B cell (primary cell): ENCODE results near the gene ALKBH5. TPM values are rescaled to one million over a fixed set of nuclear protein-coding genes. Genes with fewer than 3 reads are reported as not detected.

Source experiments
- ATAC-seq: fragments of 200-7000 bp; cut with Tn5 transposase; one replicate; pipeline ENCODE4 v1.10.0; 2021; ENCODE audit warnings: low read depth, mild to moderate bottlenecking, moderate number of reproducible peaks, moderate library complexity
- CTCF ChIA-PET: fragments of 350-600 bp; sonication (Branson Sonifier 250); formaldehyde crosslinking; loops from one replicate; lab custom pipeline; 2021; ENCODE audit warnings: antibody characterized with exemption, inconsistent platforms; lab: Charles Lee
- POLR2A ChIA-PET: fragments of 350-600 bp; sonication (Branson Sonifier 250); formaldehyde crosslinking; loops from one replicate; lab custom pipeline; 2021; ENCODE audit warnings: antibody characterized with exemption; lab: Charles Lee
- DNase-seq: peaks from one replicate; pipeline ENCODE4 v3.0.0; 2013
- H2AFZ ChIP-seq: 2 replicates; pipeline ENCODE4 v1.6.1; 2012; ENCODE audit warnings: mild to moderate bottlenecking, low read depth, low read length; ENCODE audit not compliant: insufficient read depth, poor library complexity, severe bottlenecking
- H3K27ac ChIP-seq, 2 donors: 1 replicate in 1 of 2; 2 replicates in 1 of 2; pipeline ENCODE4 v1.5.1; 2012 to 2013; ENCODE audit warnings: low read length in 2 of 2, mild to moderate bottlenecking in 2 of 2, moderate library complexity in 1 of 2
- H3K27me3 ChIP-seq, 4 experiments: fragments of 200-600 bp in 1 of 4; sonication (generic) in 1 of 4; replicated peaks in 1 of 4; 1 replicate in 2 of 4; 2 replicates in 2 of 4; pipeline versions ENCODE4 v1.6.1 to v1.7.0; 2013 to 2016; ENCODE audit warnings: low read length in 3 of 4, mild to moderate bottlenecking in 2 of 4, mixed read lengths in 1 of 4, moderate library complexity in 1 of 4; ENCODE audit not compliant: insufficient read depth in 4 of 4, control insufficient read depth in 3 of 4; ENCODE audit errors: control extremely low read depth in 1 of 4
- H3K36me3 ChIP-seq, 2 experiments: replicated peaks in 1 of 2; 1 replicate in 1 of 2; 2 replicates in 1 of 2; pipeline versions ENCODE4 v1.6.1 to v1.7.1; 2013; ENCODE audit warnings: low read length in 1 of 2; ENCODE audit not compliant: insufficient read depth in 2 of 2, control insufficient read depth in 1 of 2; ENCODE audit errors: control extremely low read depth in 1 of 2, extremely low read depth in 1 of 2
- H3K4me1 ChIP-seq, 2 donors: fragments of 200-600 bp in 1 of 2; sonication (generic) in 1 of 2; 1 replicate in 1 of 2; 2 replicates in 1 of 2; pipeline versions ENCODE4 v1.5.1 to v1.6.1; 2013 to 2017; ENCODE audit warnings: low read length in 2 of 2; ENCODE audit not compliant: control insufficient read depth in 2 of 2, insufficient read depth in 2 of 2
- H3K4me2 ChIP-seq: replicated peaks from 2 replicates; pipeline ENCODE3; 2012; ENCODE audit warnings: mild to moderate bottlenecking, low read depth, low read length; ENCODE audit not compliant: poor library complexity, severe bottlenecking
- H3K4me3 ChIP-seq, 5 experiments: fragments of 200-600 bp in 1 of 5; sonication (generic) in 1 of 5; 1 replicate in 3 of 5; 2 replicates in 2 of 5; pipeline versions ENCODE4 v1.5.1 to v1.7.0; 2011 to 2016; ENCODE audit warnings: low read length in 4 of 5, mild to moderate bottlenecking in 4 of 5, low read depth in 2 of 5, control low read depth in 1 of 5, moderate library complexity in 1 of 5; ENCODE audit not compliant: insufficient read depth in 1 of 5; ENCODE audit errors: control extremely low read depth in 1 of 5, extremely low read depth in 1 of 5
- H3K79me2 ChIP-seq: fragments of 200-600 bp; sonication (generic); one replicate; pipeline ENCODE4 v1.6.0; 2016; ENCODE audit warnings: low read length; ENCODE audit not compliant: control insufficient read depth, insufficient read depth
- H3K9ac ChIP-seq: fragments of 200-600 bp; sonication (generic); 2 replicates; pipeline ENCODE4 v1.6.1; 2017; ENCODE audit warnings: mild to moderate bottlenecking, low read length, moderate library complexity
- H3K9me3 ChIP-seq, 3 donors: one replicate each; pipeline versions ENCODE4 v1.6.1 to v1.7.1; 2013; ENCODE audit warnings: low read length in 2 of 3; ENCODE audit not compliant: control insufficient read depth in 2 of 3, insufficient read depth in 1 of 3; ENCODE audit errors: control extremely low read depth in 1 of 3
- H4K20me1 ChIP-seq: 2 replicates; pipeline ENCODE4 v1.6.0; 2012; ENCODE audit warnings: mild to moderate bottlenecking, low read length; ENCODE audit not compliant: insufficient read depth, control insufficient read depth, poor library complexity, severe bottlenecking
- H3K27ac Mint-ChIP-seq: one replicate; pipeline ENCODE4 v1.8.0; 2021; ENCODE audit warnings: mixed read lengths
- H3K27me3 Mint-ChIP-seq: one replicate; pipeline ENCODE4 v1.8.0; 2021; ENCODE audit warnings: mixed read lengths
- H3K4me1 Mint-ChIP-seq: one replicate; pipeline ENCODE4 v1.8.0; 2021; ENCODE audit warnings: mixed read lengths
- H3K4me3 Mint-ChIP-seq: one replicate; pipeline ENCODE4 v1.8.0; 2021; ENCODE audit warnings: mixed read lengths
- H3K9me3 Mint-ChIP-seq: one replicate; pipeline ENCODE4 v1.8.0; 2022; ENCODE audit warnings: mixed read lengths; ENCODE audit not compliant: insufficient read depth
- EZH2 ChIP-seq: IDR thresholded peaks from 2 replicates; pipeline ENCODE4 v1.6.1; 2012; ENCODE audit warnings: borderline replicate concordance, low read depth, mild to moderate bottlenecking, moderate library complexity, low read length; ENCODE audit not compliant: insufficient read depth, poor library complexity, severe bottlenecking
- WGBS: methylation state at CpG from one replicate; pipeline ENCODE4 v1.1.5; 2013; ENCODE audit warnings: missing lambda C conversion rate; ENCODE audit not compliant: insufficient coverage; 5-methylcytosine and 5-hydroxymethylcytosine counted together
- intact Hi-C: fragments of 100-400 bp; cut with micrococcal nuclease; formaldehyde crosslinking; loops from one replicate; pipeline ENCODE4 v1.10.0; 2022
- polyA plus RNA-seq: library from polyadenylated mRNA; depleted of rRNA; stranded (reverse); fragments of >200 nt; gene quantifications from 2 replicates; pipeline ENCODE4 v1.2.3, GENCODE V29; 2012
- total RNA-seq, 2 donors: library from RNA; stranded (reverse); fragments of 120-200 nt in 1 of 2; gene quantifications; 1 replicate in 1 of 2; 2 replicates in 1 of 2; pipeline versions ENCODE4 v1.2.3 to v1.2.4, GENCODE V29; 2013 to 2022
- TF ChIP-seq, protein P1 (sequence below): fragments of 200-600 bp; IDR thresholded peaks from one replicate; pipeline ENCODE4 v1.8.0; 2022; ENCODE audit warnings: antibody characterized with exemption, mild to moderate bottlenecking

ALKBH5 gene
- total and polyA plus RNA-seq, 2 donors (not counting 1 experiment from before 2014, with no cell fraction given) = 63.3 to 104 TPM

DNA sequence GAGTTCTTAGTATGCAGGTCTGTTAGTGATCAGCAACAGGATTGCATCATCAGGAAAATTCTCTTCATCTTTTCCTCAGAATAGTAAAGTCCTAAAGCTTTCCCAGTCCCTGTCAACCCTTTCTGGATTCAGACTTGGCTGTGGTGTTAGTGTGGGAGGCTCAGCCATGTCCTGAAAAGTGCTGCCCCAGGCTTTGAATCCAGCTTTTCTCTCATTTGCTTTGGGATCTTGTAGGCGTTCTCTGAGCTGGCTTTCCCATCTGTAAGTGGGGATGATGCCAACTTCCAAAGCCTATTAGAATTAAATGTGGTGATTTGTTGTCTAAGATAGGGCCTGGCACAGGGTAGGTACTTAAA is 3.0 kb downstream of the ALKBH5 start:
- Histone ChIP-seq H3K36me3 (peaks cover 7 to 34% of the 10 kb centered on the region in 2 experiments), H3K9ac (peak overlapping the region; percentile 93), H3K27ac (peak overlapping the region in 1 of 2 donors; percentile 96), H3K4me2 (peak overlapping the region; percentile 97), H2AFZ (no peak overlapping the region), H3K27me3 (no peaks in the 10 kb centered on the region), H3K9me3 (no peaks in the 10 kb centered on the region), H3K79me2 (peaks cover 78% of the 10 kb centered on the region), H3K4me3 (peak overlapping the region in 3 of 5 experiments; percentile 81 to 94 (median 87)), H3K4me1 (peaks cover 52 to 70% of the 10 kb centered on the region in 2 donors), H4K20me1 (peaks cover 69% of the 10 kb centered on the region)
- intact Hi-C loops = no loop called here
- ChIA-PET CTCF (interaction anchor here (0.8 kb wide), 1 partner anchor 31 kb away, joined by 3 read pairs; no protein-coding TSS in a partner anchor), POLR2A (no interaction called here)
- H3K4me3 Mint-ChIP-seq = peak overlapping the region; percentile 99
- no peak overlapping the region for H3K27ac Mint-ChIP-seq
- H3K27me3 Mint-ChIP-seq = no peaks in the 10 kb centered on the region
- ATAC-seq (no peak), DNase-seq (no peak)
- TF ChIP-seq, protein P1, sequence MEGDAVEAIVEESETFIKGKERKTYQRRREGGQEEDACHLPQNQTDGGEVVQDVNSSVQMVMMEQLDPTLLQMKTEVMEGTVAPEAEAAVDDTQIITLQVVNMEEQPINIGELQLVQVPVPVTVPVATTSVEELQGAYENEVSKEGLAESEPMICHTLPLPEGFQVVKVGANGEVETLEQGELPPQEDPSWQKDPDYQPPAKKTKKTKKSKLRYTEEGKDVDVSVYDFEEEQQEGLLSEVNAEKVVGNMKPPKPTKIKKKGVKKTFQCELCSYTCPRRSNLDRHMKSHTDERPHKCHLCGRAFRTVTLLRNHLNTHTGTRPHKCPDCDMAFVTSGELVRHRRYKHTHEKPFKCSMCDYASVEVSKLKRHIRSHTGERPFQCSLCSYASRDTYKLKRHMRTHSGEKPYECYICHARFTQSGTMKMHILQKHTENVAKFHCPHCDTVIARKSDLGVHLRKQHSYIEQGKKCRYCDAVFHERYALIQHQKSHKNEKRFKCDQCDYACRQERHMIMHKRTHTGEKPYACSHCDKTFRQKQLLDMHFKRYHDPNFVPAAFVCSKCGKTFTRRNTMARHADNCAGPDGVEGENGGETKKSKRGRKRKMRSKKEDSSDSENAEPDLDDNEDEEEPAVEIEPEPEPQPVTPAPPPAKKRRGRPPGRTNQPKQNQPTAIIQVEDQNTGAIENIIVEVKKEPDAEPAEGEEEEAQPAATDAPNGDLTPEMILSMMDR = no peak
- TF ChIP-seq EZH2 = no peak
- H3K4me1 Mint-ChIP-seq = peaks cover 72% of the 10 kb centered on the region
- WGBS = 86% methylated on average over 1 of the region's 1 CpG
- H3K9me3 Mint-ChIP-seq = no peaks in the 10 kb centered on the region

DNA sequence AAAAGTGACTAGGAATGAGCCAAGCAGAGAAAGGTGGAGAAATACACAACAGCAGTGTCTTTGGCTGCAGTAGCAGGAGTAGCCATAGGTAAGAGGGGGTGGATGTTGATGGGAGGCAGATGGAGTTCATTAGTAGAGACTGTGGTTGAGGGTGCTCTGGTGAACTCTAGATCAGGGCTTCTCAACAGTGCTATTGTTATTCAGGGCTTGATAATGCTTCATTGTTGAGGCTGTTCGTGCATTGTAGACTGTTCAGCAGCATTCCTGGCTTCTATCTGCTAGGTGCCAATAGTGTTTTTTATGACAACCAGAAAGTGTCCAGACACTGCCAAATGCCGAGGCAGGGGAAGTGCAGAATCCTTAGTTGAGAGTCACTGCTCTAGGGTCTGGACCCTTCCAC is 3.6 kb downstream of the ALKBH5 start:
- H3K36me3 ChIP-seq = peaks cover 7 to 34% of the 10 kb centered on the region in 2 experiments

More for the DNA sequence above, 3.6 kb downstream of the ALKBH5 start:
- Mint-ChIP-seq H3K27ac (peak overlapping the region; percentile 10), H3K4me1 (peaks cover 73% of the 10 kb centered on the region), H3K9me3 (no peaks in the 10 kb centered on the region), H3K27me3 (no peaks in the 10 kb centered on the region), H3K4me3 (peak overlapping the region; percentile 99)
- ChIA-PET CTCF (no interaction called here), POLR2A (no interaction called here)
- intact Hi-C loops = no loop called here
- Histone ChIP-seq H3K9ac (peak overlapping the region; percentile 93), H3K27ac (peak overlapping the region in 1 of 2 donors; percentile 96), H4K20me1 (peaks cover 75% of the 10 kb centered on the region), H3K27me3 (no peaks in the 10 kb centered on the region), H3K4me2 (peak overlapping the region; percentile 97), H3K9me3 (no peaks in the 10 kb centered on the region), H3K4me3 (peak overlapping the region in 3 of 5 experiments; percentile 81 to 94 (median 87)), H3K79me2 (peaks cover 84% of the 10 kb centered on the region), H3K4me1 (peaks cover 49 to 66% of the 10 kb centered on the region in 2 donors), H2AFZ (no peak overlapping the region)
- DNase-seq (no peak), ATAC-seq (no peak)
- TF ChIP-seq EZH2 = no peak
- TF ChIP-seq, protein P1 = no peak
- 79% methylated on average over 2 of the region's 2 CpGs for WGBS
